GM12875 (cell line): ENCODE data around the gene PRDM10.

ENCODE experiments used
- H3K4me3 ChIP-seq: one replicate; pipeline ENCODE4 v1.5.1; 2011; ENCODE audit warnings: low read depth, low read length, control low read depth
- TF ChIP-seq, protein P1 (sequence below): IDR thresholded peaks from 2 replicates; pipeline ENCODE4 v1.5.1; 2011; ENCODE audit warnings: low read depth, mild to moderate bottlenecking, control low read depth, inconsistent platforms, low read length, moderate library complexity, borderline replicate concordance; ENCODE audit not compliant: insufficient read depth

The PRDM10 gene

GRCh38 chr11:129946965-129947364 lies 55.7 kb downstream of the PRDM10 start:
- TF ChIP-seq, protein P1, sequence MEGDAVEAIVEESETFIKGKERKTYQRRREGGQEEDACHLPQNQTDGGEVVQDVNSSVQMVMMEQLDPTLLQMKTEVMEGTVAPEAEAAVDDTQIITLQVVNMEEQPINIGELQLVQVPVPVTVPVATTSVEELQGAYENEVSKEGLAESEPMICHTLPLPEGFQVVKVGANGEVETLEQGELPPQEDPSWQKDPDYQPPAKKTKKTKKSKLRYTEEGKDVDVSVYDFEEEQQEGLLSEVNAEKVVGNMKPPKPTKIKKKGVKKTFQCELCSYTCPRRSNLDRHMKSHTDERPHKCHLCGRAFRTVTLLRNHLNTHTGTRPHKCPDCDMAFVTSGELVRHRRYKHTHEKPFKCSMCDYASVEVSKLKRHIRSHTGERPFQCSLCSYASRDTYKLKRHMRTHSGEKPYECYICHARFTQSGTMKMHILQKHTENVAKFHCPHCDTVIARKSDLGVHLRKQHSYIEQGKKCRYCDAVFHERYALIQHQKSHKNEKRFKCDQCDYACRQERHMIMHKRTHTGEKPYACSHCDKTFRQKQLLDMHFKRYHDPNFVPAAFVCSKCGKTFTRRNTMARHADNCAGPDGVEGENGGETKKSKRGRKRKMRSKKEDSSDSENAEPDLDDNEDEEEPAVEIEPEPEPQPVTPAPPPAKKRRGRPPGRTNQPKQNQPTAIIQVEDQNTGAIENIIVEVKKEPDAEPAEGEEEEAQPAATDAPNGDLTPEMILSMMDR: no peak
- H3K4me3 ChIP-seq: no peak overlapping the region

GRCh38 chr11:129946256-129946655 lies 56.4 kb downstream of the PRDM10 start:
- TF ChIP-seq, protein P1: no peak
- no peak overlapping the region for H3K4me3 ChIP-seq

- H3K4me3 ChIP-seq: no peak overlapping the region
- TF ChIP-seq, protein P1: no peak
Measured at GRCh38 chr11:129945373-129945772, 57.3 kb downstream of the PRDM10 start.

DNA sequence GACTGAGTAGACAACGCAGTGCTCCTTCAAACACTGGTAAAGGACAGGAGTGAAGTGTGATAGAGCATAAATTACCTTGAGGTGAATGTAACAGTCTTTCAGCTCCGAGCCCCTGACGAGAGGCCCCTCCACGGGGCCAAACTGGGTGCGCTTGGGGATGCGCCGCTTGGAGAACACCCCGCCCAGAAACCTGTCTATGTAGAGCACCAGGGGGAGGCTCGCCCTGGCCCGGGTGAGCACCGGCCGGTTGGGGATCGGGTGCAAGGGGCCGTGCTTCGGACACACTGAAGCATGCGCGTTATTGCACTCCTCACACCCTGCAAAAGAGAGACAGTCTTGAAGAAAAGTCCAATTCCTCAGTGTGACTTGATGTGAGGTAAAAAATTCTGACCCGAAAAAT lies 57.9 kb downstream of the PRDM10 start:
- TF ChIP-seq, protein P1: no peak
- no peak overlapping the region for H3K4me3 ChIP-seq

DNA sequence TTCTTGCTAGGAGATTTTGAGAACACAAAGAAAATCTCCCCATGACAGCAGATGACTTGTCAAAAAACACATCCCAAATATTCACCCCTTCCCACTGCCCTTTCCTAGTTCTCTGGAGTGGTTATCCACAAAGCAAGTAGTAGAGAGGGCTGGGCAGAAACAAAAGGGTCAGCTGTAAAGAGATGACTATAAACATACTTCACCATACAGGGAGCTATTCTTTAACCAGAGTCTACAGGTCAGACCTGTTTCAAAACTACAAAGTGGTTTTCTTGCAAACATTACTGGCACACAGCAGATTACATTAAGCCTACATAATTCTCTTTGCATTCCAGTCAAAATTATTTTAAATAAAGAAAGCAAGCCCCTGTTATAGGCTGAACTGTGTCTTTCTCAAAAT lies 59.6 kb downstream of the PRDM10 start:
- no peak overlapping the region for H3K4me3 ChIP-seq
- TF ChIP-seq, protein P1: no peak

- no peak overlapping the region for H3K4me3 ChIP-seq
- TF ChIP-seq, protein P1: no peak
Measured at GRCh38 chr11:129939510-129939909, 63.1 kb downstream of the PRDM10 start.

DNA sequence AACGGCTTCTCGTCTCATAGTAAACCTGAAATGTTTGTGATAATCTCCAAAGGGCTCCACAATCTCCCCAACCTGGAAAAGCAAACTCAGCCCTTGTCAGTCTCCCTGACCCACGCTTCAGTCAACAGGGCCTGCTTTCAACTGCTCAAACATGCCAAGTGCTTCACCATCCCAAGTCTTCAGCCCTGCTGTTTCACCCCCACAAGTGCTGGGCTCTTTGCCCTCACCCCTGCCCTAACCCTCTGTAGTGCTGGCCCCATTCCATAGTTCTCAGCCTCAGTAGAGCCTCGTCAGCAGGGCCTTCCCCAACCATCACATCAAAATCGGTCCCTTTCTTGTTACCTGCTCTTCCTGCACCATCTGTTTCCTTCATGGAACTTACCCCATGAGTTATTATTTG lies 63.9 kb downstream of the PRDM10 start:
- TF ChIP-seq, protein P1: no peak
- no peak overlapping the region for H3K4me3 ChIP-seq
